HEK293 (cell line): Measurements from ENCODE around the gene IRF3.

ENCODE experiments used
- CTCF ChIA-PET: fragments of 350-600 bp; formaldehyde crosslinking; extraction: SDS; loops from one replicate; lab custom pipeline; 2021; ENCODE audit warnings: antibody characterized with exemption; lab: Yijun Ruan, JAX
- POLR2A ChIA-PET: fragments of 300-600 bp; formaldehyde crosslinking; extraction: SDS; loops from one replicate; lab custom pipeline; 2020; ENCODE audit warnings: antibody characterized with exemption, inconsistent platforms; lab: Yijun Ruan, JAX
- H3K27ac ChIP-seq: fragments of 200-500 bp; sonication (Bioruptor generic); 2 replicates; pipeline ENCODE4 v1.5.1; 2014; ENCODE audit warnings: low read depth, low read length, control low read depth, inconsistent platforms; ENCODE audit errors: extremely low read depth
- H3K36me3 ChIP-seq, 2 experiments: fragments of 200-500 bp in 1 of 2; sonication (Bioruptor generic) in 1 of 2; 1 replicate in 1 of 2; 2 replicates in 1 of 2; pipeline ENCODE4 v1.5.1; 2014 to 2017; ENCODE audit warnings: inconsistent platforms in 2 of 2, low read length in 2 of 2; ENCODE audit not compliant: control insufficient read depth in 2 of 2, insufficient read depth in 1 of 2
- H3K4me1 ChIP-seq: fragments of 200-500 bp; sonication (Bioruptor generic); 2 replicates; pipeline ENCODE4 v1.5.1; 2014; ENCODE audit warnings: mild to moderate bottlenecking, low read length, inconsistent platforms; ENCODE audit not compliant: control insufficient read depth, insufficient read depth
- H3K4me3 ChIP-seq: 2 replicates; pipeline ENCODE4 v1.5.1; 2011; ENCODE audit warnings: low read depth, mild to moderate bottlenecking, control low read depth, low read length, moderate library complexity
- H3K9me3 ChIP-seq: fragments of 200-500 bp; sonication (Bioruptor generic); 2 replicates; pipeline ENCODE4 v1.5.1; 2014; ENCODE audit warnings: low read depth, low read length, inconsistent platforms; ENCODE audit not compliant: control insufficient read depth, insufficient read depth
- HOXD13 ChIP-seq: sonication (generic); formaldehyde crosslinking; IDR thresholded peaks from 2 replicates; pipeline ENCODE4 v1.8.0; 2022; ENCODE audit warnings: missing genetic modification reagents, borderline replicate concordance
- SALL2 ChIP-seq: fragments of 450-650 bp; formaldehyde crosslinking; IDR thresholded peaks from 2 replicates; pipeline ENCODE4 v1.5.0; 2017; ENCODE audit warnings: missing biosample characterization, mild to moderate bottlenecking, missing genetic modification characterization, borderline replicate concordance
- YY1 ChIP-seq: fragments of 450-650 bp; formaldehyde crosslinking; IDR thresholded peaks from 2 replicates; pipeline ENCODE4 v1.5.1; 2018; ENCODE audit warnings: missing biosample characterization, missing genetic modification characterization
- ZBTB48 ChIP-seq: fragments of 450-650 bp; formaldehyde crosslinking; IDR thresholded peaks from 2 replicates; pipeline ENCODE4 v1.5.1; 2016; ENCODE audit warnings: missing biosample characterization, missing genetic modification characterization
- ZBTB8A ChIP-seq: fragments of 450-650 bp; formaldehyde crosslinking; IDR thresholded peaks from 2 replicates; pipeline ENCODE4 v1.5.1; 2016; ENCODE audit warnings: missing biosample characterization, missing genetic modification characterization
- ZNF174 ChIP-seq: fragments of 450-650 bp; formaldehyde crosslinking; IDR thresholded peaks from 2 replicates; pipeline ENCODE4 v1.5.0; 2017; ENCODE audit warnings: missing biosample characterization, mild to moderate bottlenecking, missing genetic modification characterization
- ZNF19 ChIP-seq: fragments of 450-650 bp; formaldehyde crosslinking; IDR thresholded peaks from 2 replicates; pipeline ENCODE4; 2016; ENCODE audit warnings: missing biosample characterization, missing genetic modification characterization, low read depth
- ZNF221 ChIP-seq: fragments of 450-650 bp; formaldehyde crosslinking; IDR thresholded peaks from 2 replicates; pipeline ENCODE4 v1.5.1; 2017; ENCODE audit warnings: missing biosample characterization, missing genetic modification characterization, borderline replicate concordance
- ZNF223 ChIP-seq: fragments of 450-650 bp; formaldehyde crosslinking; IDR thresholded peaks from 2 replicates; pipeline ENCODE4 v1.5.1; 2016; ENCODE audit warnings: missing biosample characterization, missing genetic modification characterization
- ZNF23 ChIP-seq: fragments of 450-650 bp; formaldehyde crosslinking; IDR thresholded peaks from 2 replicates; pipeline ENCODE4 v1.5.1; 2016; ENCODE audit warnings: missing biosample characterization, missing genetic modification characterization, borderline replicate concordance
- ZNF350 ChIP-seq: fragments of 450-650 bp; formaldehyde crosslinking; IDR thresholded peaks from 2 replicates; pipeline ENCODE4 v1.5.0; 2017; ENCODE audit warnings: missing biosample characterization, mild to moderate bottlenecking, missing genetic modification characterization
- ZNF423 ChIP-seq: fragments of 450-650 bp; formaldehyde crosslinking; IDR thresholded peaks from 2 replicates; pipeline ENCODE4 v1.5.1; 2016; ENCODE audit warnings: missing biosample characterization, missing genetic modification characterization
- ZNF426 ChIP-seq: fragments of 450-650 bp; formaldehyde crosslinking; IDR thresholded peaks from 2 replicates; pipeline ENCODE4 v1.5.1; 2017; ENCODE audit warnings: missing biosample characterization, missing genetic modification characterization, mild to moderate bottlenecking, inconsistent platforms, moderate library complexity
- ZNF48 ChIP-seq: fragments of 450-650 bp; formaldehyde crosslinking; IDR thresholded peaks from 2 replicates; pipeline ENCODE4 v1.5.1; 2016; ENCODE audit warnings: missing biosample characterization, missing genetic modification characterization
- ZNF501 ChIP-seq: fragments of 450-650 bp; formaldehyde crosslinking; IDR thresholded peaks from 2 replicates; pipeline ENCODE4 v1.5.1; 2016; ENCODE audit warnings: missing biosample characterization, missing genetic modification characterization
- ZNF560 ChIP-seq: fragments of 450-650 bp; formaldehyde crosslinking; IDR thresholded peaks from 2 replicates; pipeline ENCODE4 v1.5.1; 2017; ENCODE audit warnings: missing biosample characterization, missing genetic modification characterization, borderline replicate concordance
- ZNF561 ChIP-seq: fragments of 450-650 bp; IDR thresholded peaks from 2 replicates; pipeline ENCODE4 v1.5.1; 2018; ENCODE audit warnings: missing biosample characterization, missing genetic modification characterization, borderline replicate concordance
- ZNF596 ChIP-seq: fragments of 450-650 bp; IDR thresholded peaks from 2 replicates; pipeline ENCODE4 v1.5.0; 2018; ENCODE audit warnings: missing biosample characterization, mild to moderate bottlenecking, missing genetic modification characterization, moderate library complexity
- ZNF768 ChIP-seq: fragments of 450-650 bp; formaldehyde crosslinking; IDR thresholded peaks from 2 replicates; pipeline ENCODE4 v1.5.1; 2018; ENCODE audit warnings: missing biosample characterization, mild to moderate bottlenecking, missing genetic modification characterization
- ZXDB ChIP-seq: fragments of 450-650 bp; formaldehyde crosslinking; IDR thresholded peaks from 2 replicates; pipeline ENCODE4 v1.5.1; 2016; ENCODE audit warnings: missing biosample characterization, missing genetic modification characterization
- TF ChIP-seq, protein P1 (sequence below): fragments of 450-650 bp; formaldehyde crosslinking; IDR thresholded peaks from 2 replicates; pipeline ENCODE4 v1.5.1; 2017; ENCODE audit warnings: missing biosample characterization, missing genetic modification characterization
- TF ChIP-seq, protein P2 (sequence below): fragments of 450-650 bp; formaldehyde crosslinking; IDR thresholded peaks from 2 replicates; pipeline ENCODE4 v1.5.1; 2016; ENCODE audit warnings: missing biosample characterization, missing genetic modification characterization
- TF ChIP-seq, protein P3 (sequence below): fragments of 450-650 bp; IDR thresholded peaks from 2 replicates; pipeline ENCODE4 v1.5.1; 2018; ENCODE audit warnings: missing biosample characterization, mild to moderate bottlenecking, missing genetic modification characterization
- TF ChIP-seq, protein P4 (sequence below): fragments of 450-650 bp; formaldehyde crosslinking; IDR thresholded peaks from 2 replicates; pipeline ENCODE4 v1.5.1; 2016; ENCODE audit warnings: missing biosample characterization, missing genetic modification characterization
- TF ChIP-seq, protein P5 (sequence below): fragments of 450-650 bp; formaldehyde crosslinking; IDR thresholded peaks from 2 replicates; pipeline ENCODE4 v1.5.1; 2016; ENCODE audit warnings: missing biosample characterization, missing genetic modification characterization
- TF ChIP-seq, protein P6 (sequence below): fragments of 450-650 bp; formaldehyde crosslinking; IDR thresholded peaks from 2 replicates; pipeline ENCODE4 v1.5.1; 2017; ENCODE audit warnings: missing biosample characterization, missing genetic modification characterization

IRF3 gene

DNA sequence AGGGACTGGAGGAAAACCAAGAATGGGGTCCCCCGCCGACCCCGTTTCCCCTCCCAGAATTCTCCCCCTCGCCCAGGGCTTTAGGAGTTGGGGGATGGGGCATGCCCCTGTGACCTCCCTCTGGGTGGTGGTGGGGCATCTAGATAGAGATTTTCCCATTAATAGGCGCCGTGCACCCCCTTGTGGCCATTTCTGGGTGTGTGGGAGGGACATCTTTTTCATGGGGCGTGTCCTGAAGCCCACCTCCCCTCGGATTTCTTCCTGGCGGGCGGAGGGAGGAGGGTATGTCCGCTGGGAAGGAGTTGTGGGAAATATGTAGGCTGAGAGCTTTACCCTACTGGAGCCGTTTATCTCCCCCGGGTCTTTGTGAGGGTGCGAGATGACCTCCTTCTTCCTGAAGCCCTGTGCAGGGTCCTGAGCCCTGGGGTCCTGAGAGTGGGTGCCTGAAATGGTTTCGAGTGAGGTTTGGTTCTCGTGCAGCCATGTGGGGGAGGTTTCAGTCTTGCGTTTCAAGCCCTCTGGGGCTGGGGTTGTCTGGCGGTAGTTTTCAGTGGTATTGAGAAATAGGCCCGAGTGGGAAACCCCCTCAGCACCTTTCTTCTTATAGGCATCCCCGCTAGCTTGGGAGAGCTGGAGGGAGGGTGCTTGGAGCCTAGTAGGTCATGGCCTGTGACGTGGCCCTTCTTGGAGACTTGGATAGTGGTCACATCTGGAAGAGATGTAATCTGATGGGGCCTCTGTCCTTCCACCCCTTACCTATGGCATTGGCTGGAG, 12.4 kb upstream of the IRF3 start (continued):
- peak; percentile 9; the same call in 1 of the 2 replicates for TF ChIP-seq ZBTB8A (tag by site-specific recombination)
- TF ChIP-seq, protein P1, sequence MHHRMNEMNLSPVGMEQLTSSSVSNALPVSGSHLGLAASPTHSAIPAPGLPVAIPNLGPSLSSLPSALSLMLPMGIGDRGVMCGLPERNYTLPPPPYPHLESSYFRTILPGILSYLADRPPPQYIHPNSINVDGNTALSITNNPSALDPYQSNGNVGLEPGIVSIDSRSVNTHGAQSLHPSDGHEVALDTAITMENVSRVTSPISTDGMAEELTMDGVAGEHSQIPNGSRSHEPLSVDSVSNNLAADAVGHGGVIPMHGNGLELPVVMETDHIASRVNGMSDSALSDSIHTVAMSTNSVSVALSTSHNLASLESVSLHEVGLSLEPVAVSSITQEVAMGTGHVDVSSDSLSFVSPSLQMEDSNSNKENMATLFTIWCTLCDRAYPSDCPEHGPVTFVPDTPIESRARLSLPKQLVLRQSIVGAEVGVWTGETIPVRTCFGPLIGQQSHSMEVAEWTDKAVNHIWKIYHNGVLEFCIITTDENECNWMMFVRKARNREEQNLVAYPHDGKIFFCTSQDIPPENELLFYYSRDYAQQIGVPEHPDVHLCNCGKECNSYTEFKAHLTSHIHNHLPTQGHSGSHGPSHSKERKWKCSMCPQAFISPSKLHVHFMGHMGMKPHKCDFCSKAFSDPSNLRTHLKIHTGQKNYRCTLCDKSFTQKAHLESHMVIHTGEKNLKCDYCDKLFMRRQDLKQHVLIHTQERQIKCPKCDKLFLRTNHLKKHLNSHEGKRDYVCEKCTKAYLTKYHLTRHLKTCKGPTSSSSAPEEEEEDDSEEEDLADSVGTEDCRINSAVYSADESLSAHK (tag by site-specific recombination): peak; percentile 36; the same call in 1 of the 2 replicates
- peak; percentile 15; the same call in 1 of the 2 replicates for TF ChIP-seq ZXDB (tag by site-specific recombination)
- TF ChIP-seq YY1: no peak

DNA sequence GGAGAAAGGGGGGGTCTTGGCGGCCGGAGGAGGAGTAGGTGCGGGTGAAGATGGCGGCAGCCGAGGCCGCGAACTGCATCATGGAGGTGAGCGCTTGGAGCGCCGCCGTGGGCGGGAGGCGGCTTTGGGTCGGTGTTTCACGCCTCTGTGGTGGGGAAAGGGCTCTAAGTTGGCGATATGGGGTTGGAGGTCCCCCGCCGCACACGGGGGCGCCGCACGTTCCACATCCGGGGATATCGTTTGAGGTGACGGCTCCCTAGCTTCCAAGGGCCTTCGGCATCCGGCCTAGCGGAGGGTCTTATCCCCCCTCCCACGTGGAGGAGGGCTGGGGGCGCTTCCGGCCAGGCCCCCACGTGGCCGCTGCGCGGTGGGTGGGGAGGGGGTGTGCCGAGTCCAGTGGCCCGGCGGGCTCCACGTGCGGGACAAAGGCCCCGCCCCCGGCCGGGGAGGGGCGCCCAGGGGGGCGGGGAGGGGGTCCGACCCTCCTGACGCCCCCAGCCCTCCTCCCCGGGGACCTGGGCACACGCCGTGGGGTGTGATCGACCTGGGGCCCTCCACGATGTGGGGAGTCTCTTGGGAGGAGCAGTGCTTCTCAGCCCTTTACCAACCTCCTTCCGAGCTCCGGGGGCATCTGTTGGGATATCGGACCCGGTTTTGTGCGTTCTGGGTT, 11.7 kb upstream of the IRF3 start, which contains the start of gene PRMT1:
PRMT1 (plus strand) TSS at position 41 of the 670 bp plus-strand sequence; CDS start at position 51, 10 bp downstream.
- no peaks in the 10 kb centered on the region for H3K9me3 ChIP-seq
- H3K4me1 ChIP-seq: peaks cover 17% of the 10 kb centered on the region
- H3K36me3 ChIP-seq: peaks cover 23 to 24% of the 10 kb centered on the region in 2 experiments
- peak within 1 kb of the TSS; percentile 94 for H3K27ac ChIP-seq
- POLR2A ChIA-PET: interaction anchor here (0.5 to 3.8 kb wide), 16 partner anchors 10 to 302 kb away, joined by 3 to 56 read pairs (median 8); partner anchors contain the start of genes AKT1S1, ATF5, BCL2L12 and FUZ
- CTCF ChIA-PET: interaction anchor here (0.6 to 4.4 kb wide), 11 partner anchors 10 to 354 kb away, joined by 3 to 27 read pairs (median 5); partner anchors contain the start of genes BCL2L12, IRF3, PRRG2 and RRAS
- H3K4me3 ChIP-seq: peak within 1 kb of the TSS; percentile 76
- TF ChIP-seq, protein P2, sequence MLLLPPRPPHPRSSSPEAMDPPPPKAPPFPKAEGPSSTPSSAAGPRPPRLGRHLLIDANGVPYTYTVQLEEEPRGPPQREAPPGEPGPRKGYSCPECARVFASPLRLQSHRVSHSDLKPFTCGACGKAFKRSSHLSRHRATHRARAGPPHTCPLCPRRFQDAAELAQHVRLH: peak; percentile 74; the same call in 1 of the 2 replicates
- TF ChIP-seq, protein P3, sequence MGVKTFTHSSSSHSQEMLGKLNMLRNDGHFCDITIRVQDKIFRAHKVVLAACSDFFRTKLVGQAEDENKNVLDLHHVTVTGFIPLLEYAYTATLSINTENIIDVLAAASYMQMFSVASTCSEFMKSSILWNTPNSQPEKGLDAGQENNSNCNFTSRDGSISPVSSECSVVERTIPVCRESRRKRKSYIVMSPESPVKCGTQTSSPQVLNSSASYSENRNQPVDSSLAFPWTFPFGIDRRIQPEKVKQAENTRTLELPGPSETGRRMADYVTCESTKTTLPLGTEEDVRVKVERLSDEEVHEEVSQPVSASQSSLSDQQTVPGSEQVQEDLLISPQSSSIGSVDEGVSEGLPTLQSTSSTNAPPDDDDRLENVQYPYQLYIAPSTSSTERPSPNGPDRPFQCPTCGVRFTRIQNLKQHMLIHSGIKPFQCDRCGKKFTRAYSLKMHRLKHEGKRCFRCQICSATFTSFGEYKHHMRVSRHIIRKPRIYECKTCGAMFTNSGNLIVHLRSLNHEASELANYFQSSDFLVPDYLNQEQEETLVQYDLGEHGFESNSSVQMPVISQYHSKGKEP: no peak
- no peak for TF ChIP-seq ZNF221
- TF ChIP-seq, protein P4, sequence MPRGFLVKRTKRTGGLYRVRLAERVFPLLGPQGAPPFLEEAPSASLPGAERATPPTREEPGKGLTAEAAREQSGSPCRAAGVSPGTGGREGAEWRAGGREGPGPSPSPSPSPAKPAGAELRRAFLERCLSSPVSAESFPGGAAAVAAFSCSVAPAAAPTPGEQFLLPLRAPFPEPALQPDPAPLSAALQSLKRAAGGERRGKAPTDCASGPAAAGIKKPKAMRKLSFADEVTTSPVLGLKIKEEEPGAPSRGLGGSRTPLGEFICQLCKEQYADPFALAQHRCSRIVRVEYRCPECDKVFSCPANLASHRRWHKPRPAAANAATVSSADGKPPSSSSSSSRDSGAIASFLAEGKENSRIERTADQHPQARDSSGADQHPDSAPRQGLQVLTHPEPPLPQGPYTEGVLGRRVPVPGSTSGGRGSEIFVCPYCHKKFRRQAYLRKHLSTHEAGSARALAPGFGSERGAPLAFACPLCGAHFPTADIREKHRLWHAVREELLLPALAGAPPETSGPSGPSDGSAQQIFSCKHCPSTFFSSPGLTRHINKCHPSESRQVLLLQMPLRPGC (tag by site-specific recombination): peak; percentile 21; the same call in 1 of the 2 replicates
- no peak for TF ChIP-seq ZNF350 (tag by site-specific recombination)
- TF ChIP-seq ZNF596: no peak
- 0 out of 2 replicates have a peak, but pooled peaks have one; percentile 31 for TF ChIP-seq ZNF561 (tag by site-specific recombination)
- TF ChIP-seq ZNF426 (tag by site-specific recombination): no peak
- TF ChIP-seq ZNF19 (tag by site-specific recombination): no peak
- TF ChIP-seq ZNF48: no peak
- TF ChIP-seq, protein P5, sequence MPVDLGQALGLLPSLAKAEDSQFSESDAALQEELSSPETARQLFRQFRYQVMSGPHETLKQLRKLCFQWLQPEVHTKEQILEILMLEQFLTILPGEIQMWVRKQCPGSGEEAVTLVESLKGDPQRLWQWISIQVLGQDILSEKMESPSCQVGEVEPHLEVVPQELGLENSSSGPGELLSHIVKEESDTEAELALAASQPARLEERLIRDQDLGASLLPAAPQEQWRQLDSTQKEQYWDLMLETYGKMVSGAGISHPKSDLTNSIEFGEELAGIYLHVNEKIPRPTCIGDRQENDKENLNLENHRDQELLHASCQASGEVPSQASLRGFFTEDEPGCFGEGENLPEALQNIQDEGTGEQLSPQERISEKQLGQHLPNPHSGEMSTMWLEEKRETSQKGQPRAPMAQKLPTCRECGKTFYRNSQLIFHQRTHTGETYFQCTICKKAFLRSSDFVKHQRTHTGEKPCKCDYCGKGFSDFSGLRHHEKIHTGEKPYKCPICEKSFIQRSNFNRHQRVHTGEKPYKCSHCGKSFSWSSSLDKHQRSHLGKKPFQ (tag by site-specific recombination): no peak
- no peak for TF ChIP-seq HOXD13 (CRISPR knock-in tag)
- peak; percentile 68; the same call in 1 of the 2 replicates for TF ChIP-seq ZBTB48
- TF ChIP-seq, protein P6, sequence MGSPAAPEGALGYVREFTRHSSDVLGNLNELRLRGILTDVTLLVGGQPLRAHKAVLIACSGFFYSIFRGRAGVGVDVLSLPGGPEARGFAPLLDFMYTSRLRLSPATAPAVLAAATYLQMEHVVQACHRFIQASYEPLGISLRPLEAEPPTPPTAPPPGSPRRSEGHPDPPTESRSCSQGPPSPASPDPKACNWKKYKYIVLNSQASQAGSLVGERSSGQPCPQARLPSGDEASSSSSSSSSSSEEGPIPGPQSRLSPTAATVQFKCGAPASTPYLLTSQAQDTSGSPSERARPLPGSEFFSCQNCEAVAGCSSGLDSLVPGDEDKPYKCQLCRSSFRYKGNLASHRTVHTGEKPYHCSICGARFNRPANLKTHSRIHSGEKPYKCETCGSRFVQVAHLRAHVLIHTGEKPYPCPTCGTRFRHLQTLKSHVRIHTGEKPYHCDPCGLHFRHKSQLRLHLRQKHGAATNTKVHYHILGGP (tag by site-specific recombination): no peak
- TF ChIP-seq ZNF768 (tag by site-specific recombination): no peak
- TF ChIP-seq ZNF174: no peak
- TF ChIP-seq ZNF423 (tag by site-specific recombination): peak; percentile 98
- TF ChIP-seq ZNF560 (tag by site-specific recombination): no peak
- peak; percentile 78 for TF ChIP-seq ZNF501 (tag by site-specific recombination)
- TF ChIP-seq ZNF23 (tag by site-specific recombination): no peak
- TF ChIP-seq ZNF223: no peak
- TF ChIP-seq SALL2 (tag by site-specific recombination): no peak
